A549 (cell line): ENCODE measurements around the gene MAP3K5. TPM values are rescaled to one million over a fixed set of nuclear protein-coding genes. Genes with fewer than 3 reads are reported as not detected.

Experiments
- ATAC-seq, 2 experiments: fragments of 200-7000 bp in 1 of 2; fragments of >200 bp in 1 of 2; cut with Nextera tagmentation in 1 of 2; cut with Tn5 transposase in 1 of 2; 3 replicates each; pipeline versions ENCODE4 v1.8.0 to v1.9.1; 2018 to 2020; ENCODE audit warnings: mild to moderate bottlenecking in 1 of 2, moderate library complexity in 1 of 2
- CTCF ChIA-PET: fragments of 300-600 bp; sonication (Branson Sonifier 250); formaldehyde crosslinking; extraction: SDS; loops from one replicate; lab custom pipeline; 2021; ENCODE audit warnings: antibody characterized with exemption, inconsistent platforms; lab: Yijun Ruan, JAX
- POLR2A ChIA-PET: fragments of 350-600 bp; formaldehyde crosslinking; extraction: SDS; loops from one replicate; lab custom pipeline; 2021; ENCODE audit warnings: antibody characterized with exemption, inconsistent platforms; lab: Yijun Ruan, JAX
- DNase-seq, 2 experiments: peaks; one replicate each; pipeline versions ENCODE4 v3.0.0 to v3.0.0-alpha.2; 2011 to 2016; ENCODE audit warnings: low read depth in 1 of 2, low spot score in 1 of 2
- FAIRE-seq: peaks from 2 replicates; lab custom pipeline; 2011; peaks lifted over from hg19 to GRCh38; lab: Jason Lieb, UNC
- H3K27ac ChIP-seq, 2 experiments: fragments of >200 bp; sonication (Bioruptor Twin); formaldehyde crosslinking; 3 replicates each; pipeline ENCODE4 v1.5.1; 2016 to 2017
- H3K4me1 ChIP-seq: fragments of >200 bp; sonication (Bioruptor Twin); formaldehyde crosslinking; 3 replicates; pipeline ENCODE4 v1.6.1; 2016
- H3K4me2 ChIP-seq: fragments of >200 bp; sonication (Bioruptor Twin); formaldehyde crosslinking; 3 replicates; pipeline ENCODE4 v1.6.1; 2016
- H3K4me3 ChIP-seq: fragments of >200 bp; sonication (Bioruptor Twin); formaldehyde crosslinking; 3 replicates; pipeline ENCODE4 v1.5.1; 2016
- H3K9me3 ChIP-seq: fragments of >200 bp; sonication (Bioruptor Twin); formaldehyde crosslinking; 3 replicates; pipeline ENCODE4 v1.6.1; 2016
- BHLHE40 ChIP-seq: IDR thresholded peaks from 2 replicates; pipeline ENCODE4 v1.6.1; 2012; ENCODE audit warnings: low read depth, low read length, inconsistent platforms
- CBX8 ChIP-seq: fragments of 200-600 bp; sonication (generic); IDR thresholded peaks from 2 replicates; pipeline ENCODE4 v1.6.1; 2016
- EP300 ChIP-seq, 2 experiments: fragments of >200 bp; sonication (Bioruptor Twin); formaldehyde crosslinking; IDR thresholded peaks; 2 replicates in 1 of 2; 3 replicates in 1 of 2; pipeline ENCODE4 v1.6.1; 2016 to 2017
- FOSL2 ChIP-seq, 2 experiments: fragments of 450-650 bp in 1 of 2; fragments of >200 bp in 1 of 2; sonication (Bioruptor Twin) in 1 of 2; formaldehyde crosslinking; IDR thresholded peaks; 2 replicates each; pipeline versions ENCODE4 v1.5.0 to v1.6.1; 2016 to 2020; ENCODE audit warnings: mild to moderate bottlenecking in 1 of 2, moderate library complexity in 1 of 2
- FOXS1 ChIP-seq: fragments of 250-450 bp; sonication (Bioruptor Pico); IDR thresholded peaks from 2 replicates; pipeline ENCODE4 v1.5.0; 2020; ENCODE audit warnings: mild to moderate bottlenecking, moderate library complexity
- HES2 ChIP-seq: fragments of >200 bp; sonication (Bioruptor Twin); formaldehyde crosslinking; IDR thresholded peaks from 2 replicates; pipeline ENCODE4 v1.6.1; 2016
- HOXA7 ChIP-seq: fragments of 250-450 bp; sonication (Bioruptor Pico); IDR thresholded peaks from 2 replicates; pipeline ENCODE4 v1.5.0; 2020; ENCODE audit warnings: mild to moderate bottlenecking, moderate library complexity
- HOXB13 ChIP-seq: fragments of 250-450 bp; sonication (Bioruptor Pico); IDR thresholded peaks from 2 replicates; pipeline ENCODE4 v1.5.0; 2020; ENCODE audit warnings: low read depth, mild to moderate bottlenecking, moderate library complexity
- KDM1A ChIP-seq: fragments of 200-600 bp; sonication (generic); IDR thresholded peaks from 2 replicates; pipeline ENCODE4 v1.6.1; 2016; ENCODE audit warnings: low read depth, mild to moderate bottlenecking
- KDM5A ChIP-seq: fragments of 200-600 bp; sonication (generic); IDR thresholded peaks from 2 replicates; pipeline ENCODE4 v1.6.1; 2016; ENCODE audit warnings: antibody characterized with exemption, mild to moderate bottlenecking
- MYC ChIP-seq: IDR thresholded peaks from 2 replicates; pipeline ENCODE4 v1.6.1; 2012; ENCODE audit warnings: mild to moderate bottlenecking, inconsistent platforms, low read length, improper control_type of control experiment, borderline replicate concordance
- PHF8 ChIP-seq: fragments of 200-600 bp; sonication (generic); IDR thresholded peaks from 2 replicates; pipeline ENCODE4 v1.6.1; 2016; ENCODE audit warnings: low read depth, mild to moderate bottlenecking, antibody characterized with exemption, moderate library complexity, borderline replicate concordance
- SREBF2 ChIP-seq: fragments of 450-650 bp; IDR thresholded peaks from 2 replicates; pipeline ENCODE4 v1.6.1; 2014; ENCODE audit warnings: mild to moderate bottlenecking, moderate library complexity
- ZSCAN20 ChIP-seq: fragments of 250-450 bp; sonication (Bioruptor Pico); IDR thresholded peaks from 2 replicates; pipeline ENCODE4 v1.8.0; 2022; ENCODE audit warnings: mild to moderate bottlenecking, moderate library complexity
- WGBS: methylation state at CpG from one replicate; pipeline ENCODE4 v1.1.6; 2017; ENCODE audit errors: missing lambda C conversion rate; 5-methylcytosine and 5-hydroxymethylcytosine counted together
- polyA plus RNA-seq, 4 experiments: library from polyadenylated mRNA; depleted of rRNA in 3 of 4; stranded (reverse); fragments of >200 nt; fragmentation: RNase III in 1 of 4; extraction: RNeasy Plus Mini Kit Qiagen cat#74134 plus additional on column Dnase treatment in 1 of 4; gene quantifications; 2 replicates in 3 of 4; 3 replicates in 1 of 4; pipeline ENCODE4 v1.2.3, GENCODE V29; 2011 to 2017
- TF ChIP-seq, protein P1 (sequence below): fragments of >200 bp; sonication (Bioruptor Twin); formaldehyde crosslinking; IDR thresholded peaks from 3 replicates; pipeline ENCODE4 v1.5.1; 2016
- TF ChIP-seq, protein P2 (sequence below): fragments of 150-350 bp; IDR thresholded peaks from 2 replicates; pipeline ENCODE4 v1.6.1; 2014; ENCODE audit warnings: low read depth, mild to moderate bottlenecking, low read length

The MAP3K5 gene
- polyA plus RNA-seq, 2 of the 4 experiments (the other 2 are of a cell fraction): 2.1 to 4.1 TPM

DNA sequence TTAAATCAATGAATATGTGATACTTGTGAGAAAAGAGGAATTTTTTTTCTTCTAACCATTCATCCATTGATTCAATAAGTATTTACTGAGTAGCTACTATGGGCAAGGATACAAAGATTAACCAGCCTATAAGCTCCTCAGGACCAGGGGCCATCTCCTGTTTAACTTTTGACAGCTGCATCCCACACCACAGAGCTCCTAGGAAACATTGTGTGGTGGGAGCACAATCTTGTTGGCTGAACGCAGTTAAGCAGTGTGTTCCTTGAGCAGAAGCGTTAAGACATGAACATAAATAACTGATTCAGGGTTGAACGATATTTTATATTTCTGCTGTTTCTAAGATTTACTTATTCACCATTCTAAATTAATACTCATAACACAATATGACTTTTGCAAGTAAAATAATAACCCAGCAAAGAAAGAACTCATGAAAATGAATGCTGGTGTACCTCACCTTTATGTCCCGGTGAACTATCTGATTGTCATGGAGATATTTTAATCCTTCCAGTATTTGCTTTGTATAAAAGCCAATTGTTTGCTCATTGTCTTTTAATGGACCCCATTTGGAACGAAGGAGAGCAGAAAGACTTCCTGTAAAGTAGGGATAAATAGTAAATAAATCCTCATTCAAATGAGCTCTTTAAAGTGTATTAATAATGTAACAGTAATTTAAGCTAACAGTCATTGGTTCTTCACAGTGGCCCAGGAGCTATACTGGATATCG is 179.4 kb downstream of the MAP3K5 start (continued):
- TF ChIP-seq HOXB13: no peak
- no peak for TF ChIP-seq FOXS1 (CRISPR knock-in tag)
- no peak for TF ChIP-seq MYC
- TF ChIP-seq PHF8: no peak
- no peak for TF ChIP-seq EP300 (IDR thresholded peaks at IDR 0.05)
- no peak for TF ChIP-seq ZSCAN20 (CRISPR knock-in tag)
- TF ChIP-seq HOXA7: no peak
- TF ChIP-seq, protein P1, sequence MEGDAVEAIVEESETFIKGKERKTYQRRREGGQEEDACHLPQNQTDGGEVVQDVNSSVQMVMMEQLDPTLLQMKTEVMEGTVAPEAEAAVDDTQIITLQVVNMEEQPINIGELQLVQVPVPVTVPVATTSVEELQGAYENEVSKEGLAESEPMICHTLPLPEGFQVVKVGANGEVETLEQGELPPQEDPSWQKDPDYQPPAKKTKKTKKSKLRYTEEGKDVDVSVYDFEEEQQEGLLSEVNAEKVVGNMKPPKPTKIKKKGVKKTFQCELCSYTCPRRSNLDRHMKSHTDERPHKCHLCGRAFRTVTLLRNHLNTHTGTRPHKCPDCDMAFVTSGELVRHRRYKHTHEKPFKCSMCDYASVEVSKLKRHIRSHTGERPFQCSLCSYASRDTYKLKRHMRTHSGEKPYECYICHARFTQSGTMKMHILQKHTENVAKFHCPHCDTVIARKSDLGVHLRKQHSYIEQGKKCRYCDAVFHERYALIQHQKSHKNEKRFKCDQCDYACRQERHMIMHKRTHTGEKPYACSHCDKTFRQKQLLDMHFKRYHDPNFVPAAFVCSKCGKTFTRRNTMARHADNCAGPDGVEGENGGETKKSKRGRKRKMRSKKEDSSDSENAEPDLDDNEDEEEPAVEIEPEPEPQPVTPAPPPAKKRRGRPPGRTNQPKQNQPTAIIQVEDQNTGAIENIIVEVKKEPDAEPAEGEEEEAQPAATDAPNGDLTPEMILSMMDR: no peak
- TF ChIP-seq, protein P2, sequence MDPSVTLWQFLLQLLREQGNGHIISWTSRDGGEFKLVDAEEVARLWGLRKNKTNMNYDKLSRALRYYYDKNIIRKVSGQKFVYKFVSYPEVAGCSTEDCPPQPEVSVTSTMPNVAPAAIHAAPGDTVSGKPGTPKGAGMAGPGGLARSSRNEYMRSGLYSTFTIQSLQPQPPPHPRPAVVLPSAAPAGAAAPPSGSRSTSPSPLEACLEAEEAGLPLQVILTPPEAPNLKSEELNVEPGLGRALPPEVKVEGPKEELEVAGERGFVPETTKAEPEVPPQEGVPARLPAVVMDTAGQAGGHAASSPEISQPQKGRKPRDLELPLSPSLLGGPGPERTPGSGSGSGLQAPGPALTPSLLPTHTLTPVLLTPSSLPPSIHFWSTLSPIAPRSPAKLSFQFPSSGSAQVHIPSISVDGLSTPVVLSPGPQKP: no peak

DNA sequence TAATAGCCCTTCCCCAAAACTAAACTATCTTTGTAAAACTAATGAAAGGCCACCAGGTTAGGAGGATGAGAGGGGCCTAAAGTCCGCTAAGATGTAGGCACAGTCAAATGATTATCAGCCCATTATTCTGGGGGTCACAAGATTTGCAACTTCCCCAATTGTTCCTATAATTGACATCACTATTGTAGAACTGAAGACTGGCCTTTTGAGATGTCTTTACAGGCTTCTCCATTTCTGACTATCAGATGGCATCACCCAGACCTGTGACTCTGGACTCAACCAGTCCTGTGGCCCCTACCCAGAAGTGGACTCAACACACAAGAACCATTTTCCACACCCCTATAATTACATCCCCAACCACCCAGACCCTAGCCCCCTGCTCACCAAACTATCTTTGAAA is 180.5 kb downstream of the MAP3K5 start:
- H3K27ac ChIP-seq: peak overlapping the region in 1 of 2 experiments; percentile 86; a peak in 4 of 6 replicates
- H3K4me2 ChIP-seq: no peak overlapping the region
- FAIRE-seq (no peak), DNase-seq (no peak), ATAC-seq (no peak)
- H3K4me3 ChIP-seq: no peak overlapping the region
- TF ChIP-seq KDM5A (no peak), EP300 (IDR thresholded peaks at IDR 0.05) (no peak)
- ChIA-PET CTCF (interaction anchor here (0.7 to 3.1 kb wide), 2 partner anchors 28 to 181 kb away, joined by 3 to 12 read pairs; partner anchors contain the start of gene MAP3K5), POLR2A (no interaction called here)
- H3K9me3 ChIP-seq: no peaks in the 10 kb centered on the region
- 84% methylated on average over 1 of the region's 1 CpG for WGBS
- H3K4me1 ChIP-seq: peaks cover 56% of the 10 kb centered on the region

DNA sequence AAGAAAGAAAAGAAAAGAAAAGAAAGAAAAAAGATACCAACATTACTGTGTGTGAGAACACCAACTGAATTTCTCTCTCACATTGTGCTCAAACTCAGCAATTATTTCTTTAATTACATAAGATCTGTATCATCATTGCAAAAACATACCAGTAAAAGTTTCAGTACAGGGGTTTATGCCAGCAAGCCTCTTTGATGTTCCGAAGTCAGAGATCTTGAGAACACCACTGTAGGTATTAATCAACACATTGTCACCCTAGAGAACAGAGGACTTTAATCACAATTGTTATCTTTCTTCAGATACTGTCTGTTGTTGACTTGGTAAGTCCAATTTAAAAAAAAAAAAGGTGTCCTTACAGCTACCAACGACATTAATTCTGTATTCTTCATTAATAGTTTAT is 181.1 kb downstream of the MAP3K5 start:
- DNase-seq (no peak), FAIRE-seq (no peak), ATAC-seq (no peak)
- Histone ChIP-seq H3K4me3 (no peak overlapping the region), H3K4me2 (peak overlapping the region; percentile 54; the same call in 2 of the 3 replicates), H3K9me3 (no peaks in the 10 kb centered on the region), H3K27ac (peak overlapping the region; percentile 69 to 86), H3K4me1 (peaks cover 59% of the 10 kb centered on the region)
- TF ChIP-seq SREBF2: no peak
- no peak for TF ChIP-seq KDM1A
- TF ChIP-seq FOSL2 (IDR thresholded peaks at IDR 0.05): no peak
- TF ChIP-seq FOSL2 (CRISPR knock-in tag; IDR thresholded peaks at IDR 0.05): no peak
- TF ChIP-seq FOXS1 (CRISPR knock-in tag): no peak
- TF ChIP-seq CBX8: no peak
- no peak for TF ChIP-seq HOXB13
- no peak for TF ChIP-seq BHLHE40
- no peak for TF ChIP-seq HES2
- POLR2A ChIA-PET: no interaction called here
- CTCF ChIA-PET: interaction anchor here (0.7 to 1.0 kb wide), 2 partner anchors 29 to 181 kb away, joined by 3 read pairs; partner anchors contain the start of gene MAP3K5
- 89% methylated on average over 2 of the region's 2 CpGs for WGBS
